Mononuclear cell (primary cell): ENCODE measurements around the gene ZBTB3. TPM values are rescaled to one million over a fixed set of nuclear protein-coding genes. Genes with fewer than 3 reads are reported as not detected.

Source experiments
- H3K27me3 ChIP-seq: 2 replicates; pipeline ENCODE4 v1.6.0; 2011; ENCODE audit warnings: low read length, control low read depth; ENCODE audit not compliant: insufficient read depth
- H3K4me1 ChIP-seq: 2 replicates; pipeline ENCODE4 v1.5.1; 2011; ENCODE audit warnings: mild to moderate bottlenecking, low read length, control low read depth; ENCODE audit not compliant: insufficient read depth
- H3K4me3 ChIP-seq: 2 replicates; pipeline ENCODE4 v1.5.1; 2011; ENCODE audit warnings: mild to moderate bottlenecking, low read length, moderate library complexity
- H3K9me3 ChIP-seq: 2 replicates; pipeline ENCODE4 v1.5.1; 2011; ENCODE audit warnings: low read depth, mild to moderate bottlenecking, control low read depth, low read length
- total RNA-seq: library from RNA; depleted of rRNA; stranded (reverse); fragments of >200 nt; gene quantifications from one replicate; pipeline ENCODE4 v1.2.3, GENCODE V29; 2012

The ZBTB3 gene
- total RNA-seq, 1 donor, result 5.7 TPM

- no peaks in the 10 kb centered on the region for H3K9me3 ChIP-seq
These were observed 25.6 kb downstream of the ZBTB3 start, which contains the start of gene TTC9C for GRCh38 chr11:62728171-62728988. TTC9C (plus strand) TSS chr11:62728486; CDS start chr11:62728849, 363 bp downstream.

GRCh38 chr11:62727872-62728170 lies 26.1 kb downstream of the ZBTB3 start:
- Histone ChIP-seq H3K9me3 (no peaks in the 10 kb centered on the region), H3K4me3 (peak overlapping the region; percentile 99), H3K4me1 (peaks cover 53% of the 10 kb centered on the region), H3K27me3 (no peaks in the 10 kb centered on the region)

More at GRCh38 chr11:62728171-62728988, 25.6 kb downstream of the ZBTB3 start, which contains the start of gene TTC9C:
- Histone ChIP-seq H3K4me1 (peaks cover 51% of the 10 kb centered on the region), H3K27me3 (no peaks in the 10 kb centered on the region), H3K4me3 (peak within 1 kb of the TSS; percentile 99)

GRCh38 chr11:62727165-62727871 lies 26.6 kb downstream of the ZBTB3 start, which contains the start of gene HNRNPUL2:
HNRNPUL2 (minus strand) TSS chr11:62727457; CDS start chr11:62727156, 301 bp downstream.
- Histone ChIP-seq H3K9me3 (no peaks in the 10 kb centered on the region), H3K4me1 (peaks cover 49% of the 10 kb centered on the region), H3K27me3 (no peaks in the 10 kb centered on the region), H3K4me3 (peak within 1 kb of the TSS; percentile 99)

- H3K4me1 ChIP-seq, result peaks cover 48% of the 10 kb centered on the region
- H3K9me3 ChIP-seq, result no peaks in the 10 kb centered on the region
- peak overlapping the region; percentile 99 for H3K4me3 ChIP-seq
- no peaks in the 10 kb centered on the region for H3K27me3 ChIP-seq
These were observed 27.1 kb downstream of the ZBTB3 start for GRCh38 chr11:62726915-62727164.

- H3K4me1 ChIP-seq, result peaks cover 48% of the 10 kb centered on the region
- H3K27me3 ChIP-seq, result no peaks in the 10 kb centered on the region
- peak overlapping the region; percentile 99 for H3K4me3 ChIP-seq
- H3K9me3 ChIP-seq, result no peaks in the 10 kb centered on the region
These were observed 27.6 kb downstream of the ZBTB3 start for GRCh38 chr11:62726156-62726914.

GRCh38 chr11:62725646-62726045 lies 28.3 kb downstream of the ZBTB3 start:
- Histone ChIP-seq H3K4me3 (peak overlapping the region; percentile 99), H3K4me1 (peaks cover 48% of the 10 kb centered on the region), H3K9me3 (no peaks in the 10 kb centered on the region), H3K27me3 (no peaks in the 10 kb centered on the region)

GRCh38 chr11:62724171-62724570 lies 29.8 kb downstream of the ZBTB3 start:
- no peaks in the 10 kb centered on the region for H3K27me3 ChIP-seq
- H3K4me3 ChIP-seq, result no peak overlapping the region
- H3K9me3 ChIP-seq, result no peaks in the 10 kb centered on the region
- peaks cover 33% of the 10 kb centered on the region for H3K4me1 ChIP-seq

GRCh38 chr11:62721994-62722393 lies 32.0 kb downstream of the ZBTB3 start:
- no peaks in the 10 kb centered on the region for H3K27me3 ChIP-seq
- peaks cover 32% of the 10 kb centered on the region for H3K4me1 ChIP-seq
- H3K4me3 ChIP-seq, result no peak overlapping the region
- no peaks in the 10 kb centered on the region for H3K9me3 ChIP-seq

- Histone ChIP-seq H3K4me3 (no peak overlapping the region), H3K4me1 (peaks cover 12% of the 10 kb centered on the region), H3K9me3 (no peaks in the 10 kb centered on the region), H3K27me3 (no peaks in the 10 kb centered on the region)
These were observed 34.5 kb downstream of the ZBTB3 start for GRCh38 chr11:62719302-62719978.

- H3K4me3 ChIP-seq, result no peak overlapping the region
- no peaks in the 10 kb centered on the region for H3K9me3 ChIP-seq
- H3K27me3 ChIP-seq, result no peaks in the 10 kb centered on the region
- H3K4me1 ChIP-seq, result peaks cover 6% of the 10 kb centered on the region
These were observed 37.1 kb downstream of the ZBTB3 start for GRCh38 chr11:62716816-62717215.

- Histone ChIP-seq H3K4me1 (peaks cover 6% of the 10 kb centered on the region), H3K27me3 (no peaks in the 10 kb centered on the region), H3K9me3 (no peaks in the 10 kb centered on the region), H3K4me3 (no peak overlapping the region)
These were observed 37.8 kb downstream of the ZBTB3 start for GRCh38 chr11:62716206-62716605.

- Histone ChIP-seq H3K27me3 (no peaks in the 10 kb centered on the region), H3K9me3 (no peaks in the 10 kb centered on the region), H3K4me1 (peaks cover 10% of the 10 kb centered on the region), H3K4me3 (no peak overlapping the region)
These were observed 38.5 kb downstream of the ZBTB3 start for GRCh38 chr11:62715150-62716130.

GRCh38 chr11:62713343-62713742 lies 40.6 kb downstream of the ZBTB3 start:
- Histone ChIP-seq H3K9me3 (no peaks in the 10 kb centered on the region), H3K27me3 (no peaks in the 10 kb centered on the region), H3K4me1 (peaks cover 24% of the 10 kb centered on the region), H3K4me3 (no peak overlapping the region)

GRCh38 chr11:62712861-62713260 lies 41.1 kb downstream of the ZBTB3 start:
- H3K27me3 ChIP-seq, result no peaks in the 10 kb centered on the region
- peaks cover 29% of the 10 kb centered on the region for H3K4me1 ChIP-seq
- no peaks in the 10 kb centered on the region for H3K9me3 ChIP-seq
- no peak overlapping the region for H3K4me3 ChIP-seq
